Neutrophil (primary cell): Measurements from ENCODE around the gene NOVA1.

Experiments used
- H3K27ac ChIP-seq: fragments of 200-600 bp; sonication (generic); 2 replicates; pipeline ENCODE4 v1.5.1; 2016; ENCODE audit warnings: mild to moderate bottlenecking, moderate library complexity
- H3K27me3 ChIP-seq: fragments of 200-600 bp; sonication (generic); 2 replicates; pipeline ENCODE4 v1.6.0; 2016; ENCODE audit warnings: mild to moderate bottlenecking
- H3K36me3 ChIP-seq: fragments of 200-600 bp; sonication (generic); 2 replicates; pipeline ENCODE4 v1.5.1; 2017
- H3K4me1 ChIP-seq, 2 experiments: fragments of 200-600 bp in 1 of 2; sonication (generic) in 1 of 2; 1 replicate in 1 of 2; 2 replicates in 1 of 2; pipeline versions ENCODE4 v1.5.1 to v1.6.1; 2013 to 2016; ENCODE audit warnings: low read depth in 1 of 2, low read length in 1 of 2, mild to moderate bottlenecking in 1 of 2, moderate library complexity in 1 of 2; ENCODE audit not compliant: control insufficient read depth in 1 of 2, insufficient read depth in 1 of 2
- H3K4me3 ChIP-seq, 2 experiments: fragments of 200-600 bp in 1 of 2; sonication (generic) in 1 of 2; 1 replicate in 1 of 2; 2 replicates in 1 of 2; pipeline ENCODE4 v1.5.1; 2013 to 2016; ENCODE audit warnings: low read depth in 1 of 2, low read length in 1 of 2, mild to moderate bottlenecking in 1 of 2, moderate library complexity in 1 of 2
- H3K9me3 ChIP-seq: fragments of 200-600 bp; sonication (generic); 2 replicates; pipeline ENCODE4 v1.5.1; 2016
- TF ChIP-seq, protein P1 (sequence below): fragments of 200-600 bp; sonication (generic); IDR thresholded peaks from 2 replicates; pipeline ENCODE4 v1.5.1; 2016; ENCODE audit warnings: antibody characterized with exemption

Gene NOVA1

DNA sequence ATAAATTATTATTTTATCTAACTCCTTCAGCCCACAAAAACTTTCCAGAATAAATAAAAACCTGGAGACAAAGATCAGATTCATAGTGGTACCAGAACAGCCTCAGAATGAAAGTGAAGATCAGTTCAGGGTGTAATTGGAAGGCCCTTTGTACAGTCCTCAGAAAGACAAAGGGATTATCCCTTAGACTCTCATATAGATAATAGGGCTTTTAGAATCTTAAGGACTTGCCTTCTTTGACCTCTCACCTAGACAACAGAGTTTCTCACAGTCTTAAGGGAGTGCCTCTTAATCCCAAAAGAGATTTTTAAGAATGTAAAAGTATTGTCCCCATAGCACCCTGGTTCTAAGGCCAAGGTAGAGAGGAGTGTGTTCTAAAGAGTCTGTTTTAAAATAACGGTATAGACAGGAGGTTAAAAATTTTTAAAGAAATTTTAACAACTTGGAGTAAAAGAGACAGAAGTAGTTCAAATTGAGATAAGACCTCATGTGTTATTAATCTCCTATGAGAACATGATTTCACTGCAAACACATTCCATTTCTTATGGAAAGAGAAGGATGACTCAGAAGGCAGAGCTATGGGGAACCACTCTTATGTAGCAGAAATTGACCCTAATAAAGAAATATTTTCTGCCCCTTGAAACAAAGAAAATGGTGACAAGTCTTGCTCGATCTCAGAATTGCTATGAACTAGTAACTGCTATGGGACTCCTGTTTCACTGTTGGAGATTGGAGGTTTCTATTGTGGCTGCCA lies 24.2 kb upstream of the NOVA1 start:
- no peak overlapping the region for H3K27ac ChIP-seq
- H3K9me3 ChIP-seq: no peaks in the 10 kb centered on the region
- no peaks in the 10 kb centered on the region for H3K36me3 ChIP-seq
- H3K4me3 ChIP-seq: no peak overlapping the region
- no peaks in the 10 kb centered on the region for H3K27me3 ChIP-seq
- H3K4me1 ChIP-seq: no peaks in the 10 kb centered on the region
- TF ChIP-seq, protein P1, sequence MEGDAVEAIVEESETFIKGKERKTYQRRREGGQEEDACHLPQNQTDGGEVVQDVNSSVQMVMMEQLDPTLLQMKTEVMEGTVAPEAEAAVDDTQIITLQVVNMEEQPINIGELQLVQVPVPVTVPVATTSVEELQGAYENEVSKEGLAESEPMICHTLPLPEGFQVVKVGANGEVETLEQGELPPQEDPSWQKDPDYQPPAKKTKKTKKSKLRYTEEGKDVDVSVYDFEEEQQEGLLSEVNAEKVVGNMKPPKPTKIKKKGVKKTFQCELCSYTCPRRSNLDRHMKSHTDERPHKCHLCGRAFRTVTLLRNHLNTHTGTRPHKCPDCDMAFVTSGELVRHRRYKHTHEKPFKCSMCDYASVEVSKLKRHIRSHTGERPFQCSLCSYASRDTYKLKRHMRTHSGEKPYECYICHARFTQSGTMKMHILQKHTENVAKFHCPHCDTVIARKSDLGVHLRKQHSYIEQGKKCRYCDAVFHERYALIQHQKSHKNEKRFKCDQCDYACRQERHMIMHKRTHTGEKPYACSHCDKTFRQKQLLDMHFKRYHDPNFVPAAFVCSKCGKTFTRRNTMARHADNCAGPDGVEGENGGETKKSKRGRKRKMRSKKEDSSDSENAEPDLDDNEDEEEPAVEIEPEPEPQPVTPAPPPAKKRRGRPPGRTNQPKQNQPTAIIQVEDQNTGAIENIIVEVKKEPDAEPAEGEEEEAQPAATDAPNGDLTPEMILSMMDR: no peak

DNA sequence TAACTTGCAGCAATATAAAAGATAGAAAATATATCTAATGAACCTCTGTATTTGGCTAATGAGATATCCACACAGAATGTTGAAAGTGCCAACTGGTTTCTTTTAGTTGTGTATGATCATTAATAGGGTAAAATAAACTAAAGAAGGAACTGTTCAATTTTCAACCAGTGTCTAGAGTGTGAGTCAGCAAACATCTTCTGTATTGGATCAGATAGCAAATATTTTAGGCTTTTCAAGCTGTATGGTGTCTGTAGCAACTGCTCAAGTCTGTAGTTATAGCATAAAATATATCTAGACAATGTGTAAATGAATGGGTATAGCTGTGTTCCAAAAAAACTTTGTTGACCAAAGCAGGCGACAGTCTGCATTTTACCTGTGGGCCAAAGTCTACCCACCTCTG lies 23.5 kb upstream of the NOVA1 start:
- no peaks in the 10 kb centered on the region for H3K4me1 ChIP-seq
- H3K4me3 ChIP-seq: no peak overlapping the region
- TF ChIP-seq, protein P1: no peak
- H3K27ac ChIP-seq: no peak overlapping the region
- no peaks in the 10 kb centered on the region for H3K27me3 ChIP-seq
- H3K9me3 ChIP-seq: no peaks in the 10 kb centered on the region
- no peaks in the 10 kb centered on the region for H3K36me3 ChIP-seq

GRCh38 chr14:26611259-26611658 lies 13.4 kb upstream of the NOVA1 start:
- no peak overlapping the region for H3K27ac ChIP-seq
- H3K4me1 ChIP-seq: no peaks in the 10 kb centered on the region
- H3K4me3 ChIP-seq: no peak overlapping the region
- no peaks in the 10 kb centered on the region for H3K27me3 ChIP-seq
- no peaks in the 10 kb centered on the region for H3K9me3 ChIP-seq
- no peaks in the 10 kb centered on the region for H3K36me3 ChIP-seq
- TF ChIP-seq, protein P1: no peak

- H3K9me3 ChIP-seq: no peaks in the 10 kb centered on the region
- no peak overlapping the region for H3K4me3 ChIP-seq
- TF ChIP-seq, protein P1: no peak
- H3K27ac ChIP-seq: no peak overlapping the region
- no peaks in the 10 kb centered on the region for H3K4me1 ChIP-seq
- H3K36me3 ChIP-seq: no peaks in the 10 kb centered on the region
- no peaks in the 10 kb centered on the region for H3K27me3 ChIP-seq
These were observed 9.0 kb upstream of the NOVA1 start for GRCh38 chr14:26606729-26607312.

DNA sequence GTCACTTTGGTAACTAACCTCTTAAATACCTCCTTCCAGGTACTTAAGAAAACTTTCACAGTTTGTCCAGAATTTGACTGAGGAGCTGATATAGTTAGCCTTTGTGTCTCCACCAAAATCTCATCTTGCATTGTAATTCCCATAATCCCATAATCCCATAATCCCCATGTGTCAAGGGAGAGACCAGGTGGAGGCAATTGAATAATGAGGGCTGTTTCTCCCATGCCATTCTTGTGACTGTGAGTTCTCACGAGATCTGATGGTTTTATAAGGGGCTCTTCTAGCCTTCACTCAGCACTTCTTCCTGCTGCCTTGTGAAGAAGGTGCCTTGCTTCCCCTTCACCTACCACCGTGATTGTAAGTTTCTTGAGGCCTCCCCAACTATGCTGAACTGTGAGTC lies 7.8 kb upstream of the NOVA1 start:
- Histone ChIP-seq H3K36me3 (no peaks in the 10 kb centered on the region), H3K27ac (no peak overlapping the region), H3K27me3 (peaks cover 2% of the 10 kb centered on the region), H3K4me3 (no peak overlapping the region), H3K4me1 (no peaks in the 10 kb centered on the region), H3K9me3 (no peaks in the 10 kb centered on the region)
- TF ChIP-seq, protein P1: no peak
